Left renal pelvis (tissue), 4 donors: Measurements from ENCODE around the gene LRBA. TPM values are rescaled to one million over a fixed set of nuclear protein-coding genes. Genes with fewer than 3 reads are reported as not detected.
A peak's percentile ranks its signal among the peaks of the same experiment; 100 is the strongest.
"Not testable (repeated sequence)": the region's sequence is repeated elsewhere in the genome, so short reads cannot be mapped to it uniquely, and the experiment has no call there.

Experiments used
- DNase-seq, 4 donors: peaks; one replicate each; pipeline ENCODE4 v3.0.0-alpha.2; 2013; ENCODE audit warnings: low read depth in 4 of 4, low spot score in 3 of 4
- polyA plus RNA-seq, 4 donors: library from polyadenylated mRNA; unstranded; fragments of 120-200 nt; gene quantifications; one replicate each; pipeline ENCODE4 v1.2.1, GENCODE V29; 2013; ENCODE audit not compliant: insufficient read length in 4 of 4

The LRBA gene
- polyA plus RNA-seq, 4 donors, result 25.9 to 75.8 (median 65.4) TPM

GRCh38 chr4:150976478-150977118, 38.5 kb downstream of the LRBA start:
- no peak for DNase-seq

GRCh38 chr4:150974750-150975149, 40.3 kb downstream of the LRBA start:
- DNase-seq, result no peak

GRCh38 chr4:150974252-150974640, 40.8 kb downstream of the LRBA start:
- DNase-seq, result no peak

GRCh38 chr4:150973626-150974251, 41.3 kb downstream of the LRBA start:
- DNase-seq, result no peak

- peak in 3 of 4 donors; percentile 5 to 28 (median 25) for DNase-seq
These were observed 42.5 kb downstream of the LRBA start for GRCh38 chr4:150972592-150972991.

- DNase-seq, result no peak
These were observed 43.2 kb downstream of the LRBA start for GRCh38 chr4:150971901-150972300.

- no peak for DNase-seq
These were observed 44.4 kb downstream of the LRBA start for GRCh38 chr4:150970685-150971151.

DNA sequence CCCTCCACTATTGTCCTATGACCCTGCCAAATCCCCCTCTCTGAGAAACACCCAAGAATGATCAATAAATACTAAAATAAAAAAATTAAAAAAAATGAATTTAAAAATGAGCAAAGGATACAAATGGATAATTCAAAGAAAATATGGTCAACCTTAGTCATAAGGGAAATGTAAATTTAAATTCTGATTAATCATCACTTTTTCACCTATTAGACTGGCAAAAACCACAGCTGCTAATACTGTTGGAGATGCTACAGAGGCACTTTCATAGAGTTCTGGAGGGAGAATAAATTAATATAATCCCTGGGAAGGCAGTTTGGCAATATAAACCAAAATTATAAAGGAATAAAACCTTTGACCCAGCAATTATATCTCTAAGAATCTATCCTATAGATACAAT, 50.3 kb downstream of the LRBA start:
- no peak for DNase-seq

- not testable (repeated sequence) for DNase-seq
These were observed 51.3 kb downstream of the LRBA start for GRCh38 chr4:150963602-150964345.

GRCh38 chr4:150962245-150962644, 52.8 kb downstream of the LRBA start:
- DNase-seq, result no peak

DNA sequence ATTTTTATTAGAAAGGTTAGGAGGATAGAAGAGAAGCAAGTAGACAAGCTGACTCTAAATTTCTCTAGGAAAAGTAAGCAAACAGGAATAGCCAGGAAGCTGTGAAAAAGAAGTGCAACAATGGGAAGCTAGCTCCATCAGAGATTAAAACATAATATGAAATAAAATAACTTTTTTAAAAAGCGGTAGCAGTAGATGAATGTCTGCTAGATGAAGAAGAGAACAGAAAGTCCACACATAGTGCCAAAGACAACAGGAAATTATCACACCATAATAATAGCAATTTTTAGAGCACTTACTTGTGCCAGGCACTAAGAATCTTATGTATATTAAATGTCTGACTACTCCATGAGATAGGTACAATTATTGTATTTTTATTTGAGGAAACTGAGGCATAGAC, 53.5 kb downstream of the LRBA start:
- no peak for DNase-seq

DNA sequence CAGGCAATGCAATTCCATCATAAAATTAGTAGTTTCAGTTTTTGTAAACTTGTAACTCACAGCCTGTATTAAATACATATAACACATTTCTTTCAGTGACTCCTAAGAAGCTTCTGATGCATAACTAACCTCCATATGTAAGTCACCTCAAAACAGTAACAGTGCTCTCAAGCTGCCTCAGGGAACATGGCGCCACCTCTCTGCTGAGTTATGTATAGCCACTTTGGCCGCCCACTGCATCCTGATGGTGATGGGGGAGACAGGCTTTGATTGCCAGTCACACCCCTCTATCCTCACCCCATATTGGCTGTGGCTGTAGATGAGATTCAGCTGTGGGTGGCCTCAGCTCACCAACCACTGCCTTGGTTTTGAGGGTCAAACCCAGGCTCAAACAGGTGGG, 54.3 kb downstream of the LRBA start:
- DNase-seq, result no peak

- DNase-seq, result no peak
These were observed 55.0 kb downstream of the LRBA start for GRCh38 chr4:150960079-150960478.

- not testable (repeated sequence) for DNase-seq
These were observed 57.1 kb downstream of the LRBA start for GRCh38 chr4:150957981-150958380.

DNA sequence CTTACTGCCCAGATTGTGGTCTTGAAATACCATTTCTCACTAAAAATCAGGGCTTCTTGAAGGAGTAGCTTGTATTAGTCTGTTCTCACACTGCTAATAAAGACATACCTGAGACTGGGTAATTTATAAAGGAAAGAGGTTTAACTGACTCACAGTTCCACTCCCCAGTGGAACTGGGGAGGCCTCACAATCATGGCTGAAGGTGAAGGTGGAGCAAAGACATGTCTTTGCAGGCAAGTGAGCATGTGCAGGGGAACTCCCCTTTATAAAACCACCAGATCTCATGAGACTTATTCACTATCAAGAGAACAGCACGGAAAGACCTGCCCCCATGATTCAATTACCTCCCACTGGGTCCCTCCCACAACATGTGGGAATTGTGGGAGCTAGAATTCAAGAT, 58.0 kb downstream of the LRBA start:
- DNase-seq, result not testable (repeated sequence)

- DNase-seq, result not testable (repeated sequence)
These were observed 61.2 kb downstream of the LRBA start for GRCh38 chr4:150953916-150954315.

DNA sequence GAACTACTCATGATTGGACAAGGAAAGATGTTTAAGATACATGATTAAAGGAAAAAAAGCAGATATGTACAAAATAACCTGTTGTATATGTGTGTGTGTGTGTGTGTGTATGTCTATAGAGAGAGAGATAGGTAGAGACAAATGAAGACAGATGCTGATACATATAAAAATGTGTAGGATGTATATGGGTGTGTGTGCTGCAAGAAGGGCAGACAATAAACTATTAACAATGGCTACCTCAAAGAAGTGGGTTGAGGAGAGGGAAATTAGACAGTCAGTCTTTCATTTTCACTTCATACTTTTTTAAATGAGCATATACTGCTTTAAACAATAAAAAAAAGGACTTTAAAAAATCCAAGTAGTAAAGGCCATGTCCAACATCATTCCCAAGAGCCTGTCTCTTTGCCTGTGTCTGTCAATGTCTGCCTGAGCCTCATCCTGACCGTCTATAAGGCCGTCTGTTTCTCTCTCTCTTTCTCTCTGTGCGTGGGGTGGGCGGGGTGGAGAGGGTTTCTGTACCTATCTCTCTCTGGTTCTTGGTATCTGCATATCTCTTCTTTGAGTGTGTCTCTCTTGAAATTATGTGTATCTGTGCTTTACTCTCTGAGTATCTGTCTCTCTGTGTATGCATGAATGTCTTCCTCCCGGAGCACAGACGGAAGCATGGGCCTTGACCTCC, 62.8 kb downstream of the LRBA start:
- DNase-seq, result no peak

- DNase-seq, result no peak
These were observed 64.3 kb downstream of the LRBA start for GRCh38 chr4:150950657-150951288.

DNA sequence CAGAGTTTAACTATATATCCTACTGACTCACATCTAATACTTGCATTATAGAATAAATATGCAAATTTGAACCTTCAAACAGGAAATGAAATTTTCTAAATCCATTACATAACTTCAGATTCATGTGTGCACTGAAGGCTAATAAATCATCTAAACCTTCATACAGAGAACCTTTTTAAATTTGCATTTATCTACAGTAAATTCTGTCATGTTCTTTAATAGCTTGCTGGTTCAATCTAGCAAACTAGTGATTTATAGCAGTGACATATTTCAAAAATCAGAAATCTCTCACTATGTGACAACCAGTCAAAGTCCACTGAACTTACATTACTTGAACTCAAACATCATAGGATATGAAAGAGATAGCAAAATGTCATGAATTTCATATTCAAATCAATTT, 65.1 kb downstream of the LRBA start:
- no peak for DNase-seq

- DNase-seq, result no peak
These were observed 65.7 kb downstream of the LRBA start for GRCh38 chr4:150949342-150949741.

GRCh38 chr4:150948710-150949109, 66.4 kb downstream of the LRBA start:
- DNase-seq, result no peak
